Breast epithelium (tissue), 3 donors: Measurements from ENCODE around the gene BAD.

Experiments used
- CTCF ChIP-seq, 3 donors: fragments of 450-650 bp; IDR thresholded peaks; one replicate each; pipeline ENCODE4 v1.5.1; 2016 to 2017; ENCODE audit warnings: antibody characterized with exemption in 3 of 3, mild to moderate bottlenecking in 3 of 3, moderate library complexity in 3 of 3
- POLR2A ChIP-seq: fragments of 450-650 bp; IDR thresholded peaks from one replicate; pipeline ENCODE4 v1.6.1; 2016; ENCODE audit warnings: antibody characterized with exemption, mild to moderate bottlenecking, moderate library complexity
- POLR2AphosphoS5 ChIP-seq, 3 donors: sonication (generic); formaldehyde crosslinking; IDR thresholded peaks; one replicate each; pipeline ENCODE4 v1.6.1; 2017; ENCODE audit warnings: antibody characterized with exemption in 3 of 3

GRCh38 chr11:64322925-64323260 lies 38.4 kb upstream of the BAD start:
- TF ChIP-seq CTCF (IDR thresholded peaks at IDR 0.05) = no peak
- TF ChIP-seq POLR2AphosphoS5 (IDR thresholded peaks at IDR 0.05) = no peak
- no peak for TF ChIP-seq POLR2A
